Fibroblast of mammary gland (primary cell): ENCODE data around the gene SLC9A4.

Experiments used
- DNase-seq: peaks from one replicate; pipeline ENCODE4 v3.0.0-alpha.2; 2010; ENCODE audit warnings: low read depth
- H3K4me3 ChIP-seq: 2 replicates; pipeline ENCODE4 v1.5.1; 2011; ENCODE audit warnings: low read depth, mild to moderate bottlenecking, low read length, moderate library complexity; ENCODE audit not compliant: control insufficient read depth
- TF ChIP-seq, protein P1 (sequence below): conservative IDR thresholded peaks from 2 replicates; pipeline ENCODE4 v1.5.1; 2011; ENCODE audit warnings: low read depth, low read length, inconsistent platforms; ENCODE audit not compliant: control insufficient read depth, insufficient read depth

The SLC9A4 gene

DNA sequence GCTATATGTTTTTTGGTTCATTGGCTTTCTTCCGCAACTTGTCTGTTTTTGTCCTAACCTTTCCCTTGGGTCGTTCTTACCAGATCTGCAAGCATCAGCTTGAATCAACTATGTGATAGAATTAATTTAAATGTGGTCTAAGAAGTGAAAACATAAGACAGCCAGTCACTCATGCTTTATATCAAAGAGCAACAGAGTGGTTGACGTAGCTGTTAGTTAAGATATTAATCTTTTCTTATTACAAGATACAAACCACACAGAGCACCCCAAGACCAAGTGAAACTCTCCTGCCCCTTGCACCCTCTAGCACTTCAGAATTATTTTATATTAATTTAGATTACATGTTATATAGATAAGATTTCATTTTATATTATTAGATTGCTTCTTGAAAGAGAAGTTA, 34.9 kb upstream of the SLC9A4 start:
- DNase-seq: no peak
- H3K4me3 ChIP-seq: no peak overlapping the region
- TF ChIP-seq, protein P1, sequence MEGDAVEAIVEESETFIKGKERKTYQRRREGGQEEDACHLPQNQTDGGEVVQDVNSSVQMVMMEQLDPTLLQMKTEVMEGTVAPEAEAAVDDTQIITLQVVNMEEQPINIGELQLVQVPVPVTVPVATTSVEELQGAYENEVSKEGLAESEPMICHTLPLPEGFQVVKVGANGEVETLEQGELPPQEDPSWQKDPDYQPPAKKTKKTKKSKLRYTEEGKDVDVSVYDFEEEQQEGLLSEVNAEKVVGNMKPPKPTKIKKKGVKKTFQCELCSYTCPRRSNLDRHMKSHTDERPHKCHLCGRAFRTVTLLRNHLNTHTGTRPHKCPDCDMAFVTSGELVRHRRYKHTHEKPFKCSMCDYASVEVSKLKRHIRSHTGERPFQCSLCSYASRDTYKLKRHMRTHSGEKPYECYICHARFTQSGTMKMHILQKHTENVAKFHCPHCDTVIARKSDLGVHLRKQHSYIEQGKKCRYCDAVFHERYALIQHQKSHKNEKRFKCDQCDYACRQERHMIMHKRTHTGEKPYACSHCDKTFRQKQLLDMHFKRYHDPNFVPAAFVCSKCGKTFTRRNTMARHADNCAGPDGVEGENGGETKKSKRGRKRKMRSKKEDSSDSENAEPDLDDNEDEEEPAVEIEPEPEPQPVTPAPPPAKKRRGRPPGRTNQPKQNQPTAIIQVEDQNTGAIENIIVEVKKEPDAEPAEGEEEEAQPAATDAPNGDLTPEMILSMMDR: no peak

DNA sequence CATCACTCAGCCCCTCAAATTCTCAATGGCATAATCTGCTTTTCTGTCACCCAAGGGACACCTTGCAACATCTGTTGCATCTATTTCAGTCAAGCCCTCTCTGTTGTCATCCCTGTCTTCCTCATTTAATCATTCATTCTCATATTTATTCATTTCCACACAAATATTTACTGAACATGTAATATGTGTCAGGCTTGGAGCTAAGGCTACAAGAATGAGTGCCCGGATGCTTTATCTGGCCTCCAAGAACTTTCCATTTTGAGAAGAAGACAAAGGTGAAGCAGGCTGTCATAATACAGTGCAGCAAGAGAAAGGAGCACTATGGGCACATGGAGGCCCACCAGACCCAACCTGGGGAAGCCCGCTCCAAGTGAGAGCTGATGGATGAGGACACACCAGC, 34.4 kb upstream of the SLC9A4 start:
- H3K4me3 ChIP-seq: no peak overlapping the region
- TF ChIP-seq, protein P1: no peak
- no peak for DNase-seq

DNA sequence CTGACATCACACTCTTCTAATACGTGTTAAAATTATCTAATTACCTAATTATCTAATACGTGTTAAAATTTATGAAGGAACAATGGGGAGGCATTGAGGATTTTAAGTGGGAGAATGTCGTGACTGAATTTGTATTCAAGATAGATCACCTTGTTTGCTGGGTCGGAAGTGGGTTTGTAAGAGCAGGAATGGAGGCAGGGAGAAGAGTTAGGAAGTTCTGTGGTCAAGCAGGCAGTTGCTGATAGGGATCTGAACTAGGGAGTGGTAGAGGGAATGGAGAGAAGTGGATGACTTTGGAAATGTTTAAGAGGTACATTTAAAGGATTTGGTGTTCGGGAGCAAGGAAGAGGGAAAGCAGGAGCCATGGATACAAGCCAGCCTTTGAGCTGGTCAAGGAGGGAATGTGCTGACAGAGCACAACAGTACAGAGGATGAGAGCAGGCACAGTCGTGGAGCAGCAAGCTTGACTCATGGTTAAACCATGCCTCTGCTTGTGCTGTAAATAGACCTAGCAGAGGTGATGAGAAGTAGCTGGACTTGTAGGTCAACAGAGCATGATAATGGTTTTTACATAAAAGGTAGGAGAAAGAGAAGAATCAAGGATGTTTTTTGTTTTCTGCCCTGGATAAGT, 33.8 kb upstream of the SLC9A4 start:
- no peak overlapping the region for H3K4me3 ChIP-seq
- TF ChIP-seq, protein P1: no peak
- DNase-seq: peak; percentile 67

DNA sequence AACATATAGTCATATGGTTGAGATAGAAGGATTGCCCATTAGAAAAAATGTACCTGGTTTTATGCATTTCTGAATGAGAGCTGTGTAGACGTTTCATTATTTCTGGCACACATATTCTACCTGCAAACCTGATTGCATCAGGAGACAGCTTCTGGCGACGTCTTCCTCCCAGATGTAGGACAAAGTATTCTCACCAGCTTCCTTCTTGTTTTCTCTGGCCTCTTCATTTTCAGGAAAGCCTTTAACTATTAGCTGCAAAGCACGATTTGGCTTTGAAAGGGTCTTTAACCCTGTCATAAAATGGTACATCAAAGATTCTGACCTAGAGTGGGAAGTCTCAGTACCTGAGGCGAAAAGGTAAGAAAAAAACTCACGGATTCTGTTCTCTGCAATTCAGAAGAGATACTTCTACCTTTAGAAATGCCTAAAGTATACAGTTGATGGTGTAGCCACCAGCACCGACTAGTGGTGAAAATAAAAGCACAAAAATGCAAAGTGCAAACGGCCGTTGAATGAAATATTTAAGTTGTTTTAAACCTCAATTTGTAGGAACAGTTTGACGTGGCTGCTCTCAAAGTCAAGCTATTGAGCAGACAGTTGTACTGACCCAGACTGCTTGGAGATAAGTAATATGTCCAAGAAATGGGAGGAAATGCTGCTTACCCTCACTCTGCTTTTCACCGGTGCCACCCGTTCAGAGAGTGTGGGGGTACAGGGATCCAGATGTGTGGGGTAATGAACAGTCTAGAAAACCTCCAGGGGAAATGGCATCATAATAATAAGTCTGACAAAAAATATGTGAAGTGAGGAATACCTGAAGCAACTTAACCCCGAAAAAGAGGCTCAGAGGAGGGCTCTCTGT, 29.8 kb upstream of the SLC9A4 start:
- DNase-seq: peak; percentile 52
- no peak overlapping the region for H3K4me3 ChIP-seq
- TF ChIP-seq, protein P1: peak; percentile 87

DNA sequence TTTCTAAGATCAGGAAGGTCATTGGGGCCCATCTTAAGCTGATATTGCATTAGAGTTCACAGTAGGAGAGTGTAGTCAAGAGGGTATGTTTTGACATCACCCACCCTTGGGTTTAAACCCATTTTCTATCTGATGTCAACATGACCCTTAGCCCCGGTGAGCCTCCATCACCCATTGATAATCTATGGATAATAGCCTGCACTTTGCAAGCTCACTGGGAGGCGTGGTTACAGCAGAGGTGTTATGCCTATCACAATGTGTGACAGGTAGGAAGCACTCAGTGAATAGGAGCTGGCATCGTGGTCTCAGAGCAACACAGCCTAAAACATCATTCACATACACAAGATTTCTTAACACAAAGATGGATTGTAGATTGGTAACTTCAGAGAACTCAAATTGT, 28.8 kb upstream of the SLC9A4 start:
- TF ChIP-seq, protein P1: no peak
- no peak overlapping the region for H3K4me3 ChIP-seq
- no peak for DNase-seq

DNA sequence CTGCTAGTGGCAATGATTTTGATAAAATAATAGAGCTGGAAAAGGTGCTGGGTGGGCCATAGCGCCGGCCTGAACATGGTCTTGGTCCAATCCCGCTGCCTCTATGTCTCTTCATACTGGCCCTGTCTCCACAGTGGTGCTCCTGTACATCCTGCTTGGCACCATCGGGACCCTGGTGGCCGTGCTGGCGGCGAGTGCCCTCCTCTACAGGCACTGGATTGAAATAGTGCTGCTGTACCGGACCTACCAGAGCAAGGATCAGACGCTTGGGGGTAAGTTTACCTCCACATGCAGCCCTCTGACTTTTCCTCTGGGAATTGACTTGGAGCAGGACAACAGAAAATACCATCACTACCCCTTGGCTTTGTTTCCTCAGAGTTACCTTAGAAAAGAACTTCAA, 26.1 kb upstream of the SLC9A4 start:
- TF ChIP-seq, protein P1: no peak
- H3K4me3 ChIP-seq: no peak overlapping the region
- DNase-seq: no peak
